ENCODE results near the gene ADRM1.

Gene ADRM1

GRCh38 chr20:62350098-62350628 is 47.4 kb downstream of the ADRM1 start:
- no peak for TF ChIP-seq CTCF (conservative IDR thresholded peaks at IDR 0.05; ENCODE audit: low read depth, low read length)
- DNase-seq (ENCODE audit: low read depth): no peak
- H3K4me3 ChIP-seq (ENCODE audit: low read length): no peak overlapping the region

- DNase-seq (ENCODE audit: low read depth): no peak
- H3K4me3 ChIP-seq (ENCODE audit: low read length): no peak overlapping the region
- TF ChIP-seq CTCF (conservative IDR thresholded peaks at IDR 0.05; ENCODE audit: low read depth, low read length): no peak
These were observed 48.0 kb downstream of the ADRM1 start for GRCh38 chr20:62350629-62351422.

GRCh38 chr20:62351469-62352401 is 48.9 kb downstream of the ADRM1 start:
- no peak for TF ChIP-seq CTCF (conservative IDR thresholded peaks at IDR 0.05; ENCODE audit: low read depth, low read length)
- no peak overlapping the region for H3K4me3 ChIP-seq (ENCODE audit: low read length)

GRCh38 chr20:62352402-62353288 is 49.8 kb downstream of the ADRM1 start:
- peak; percentile 30 for TF ChIP-seq CTCF (conservative IDR thresholded peaks at IDR 0.05; ENCODE audit: low read depth, low read length)
- DNase-seq (ENCODE audit: low read depth): no peak
- H3K4me3 ChIP-seq (ENCODE audit: low read length): no peak overlapping the region

More at GRCh38 chr20:62351469-62352401, 48.9 kb downstream of the ADRM1 start:
- DNase-seq (ENCODE audit: low read depth): no peak

GRCh38 chr20:62353289-62354030 is 50.7 kb downstream of the ADRM1 start:
- TF ChIP-seq CTCF (conservative IDR thresholded peaks at IDR 0.05; ENCODE audit: low read depth, low read length): no peak
- H3K4me3 ChIP-seq (ENCODE audit: low read length): no peak overlapping the region
- DNase-seq (ENCODE audit: low read depth): no peak
